Measurements from ENCODE around the gene UVSSA. TPM values are rescaled to one million over a fixed set of nuclear protein-coding genes. Genes with fewer than 3 reads are reported as not detected.
"Not testable (repeated sequence)": the region's sequence is repeated elsewhere in the genome, so short reads cannot be mapped to it uniquely, and the experiment has no call there.

UVSSA gene
- total RNA-seq, 1 donor from 2014 or later: 32.4 TPM

DNA sequence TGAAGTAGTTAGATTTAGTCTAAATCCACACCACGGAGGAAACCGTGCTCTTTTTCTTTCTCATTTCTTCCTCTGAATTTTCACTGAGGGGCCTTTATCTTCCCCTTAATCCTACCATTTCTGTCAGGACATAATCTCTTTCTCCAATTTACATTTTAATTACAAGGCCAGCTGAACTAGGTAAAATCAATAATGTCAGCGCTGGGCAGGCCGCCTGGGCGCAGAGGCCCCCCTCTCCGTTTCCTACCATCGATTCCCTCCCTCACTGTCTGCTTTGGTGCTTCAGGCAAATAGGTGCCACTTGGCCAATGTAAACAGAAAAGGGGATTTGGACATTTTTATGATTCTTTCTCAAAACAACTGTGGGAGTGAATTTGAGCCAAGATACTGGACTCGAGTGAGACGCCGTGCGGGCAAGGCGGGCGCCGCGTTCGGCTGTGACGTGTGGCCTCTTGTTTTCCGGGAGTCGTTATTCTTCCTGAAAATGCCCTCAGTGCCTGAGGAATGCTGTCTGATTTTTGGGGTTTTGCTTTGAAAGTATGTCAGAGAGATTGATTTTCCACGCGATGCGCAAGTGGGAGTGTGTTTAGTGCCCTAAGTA is 22.6 kb downstream of the UVSSA start:
- TF ChIP-seq, protein P1, sequence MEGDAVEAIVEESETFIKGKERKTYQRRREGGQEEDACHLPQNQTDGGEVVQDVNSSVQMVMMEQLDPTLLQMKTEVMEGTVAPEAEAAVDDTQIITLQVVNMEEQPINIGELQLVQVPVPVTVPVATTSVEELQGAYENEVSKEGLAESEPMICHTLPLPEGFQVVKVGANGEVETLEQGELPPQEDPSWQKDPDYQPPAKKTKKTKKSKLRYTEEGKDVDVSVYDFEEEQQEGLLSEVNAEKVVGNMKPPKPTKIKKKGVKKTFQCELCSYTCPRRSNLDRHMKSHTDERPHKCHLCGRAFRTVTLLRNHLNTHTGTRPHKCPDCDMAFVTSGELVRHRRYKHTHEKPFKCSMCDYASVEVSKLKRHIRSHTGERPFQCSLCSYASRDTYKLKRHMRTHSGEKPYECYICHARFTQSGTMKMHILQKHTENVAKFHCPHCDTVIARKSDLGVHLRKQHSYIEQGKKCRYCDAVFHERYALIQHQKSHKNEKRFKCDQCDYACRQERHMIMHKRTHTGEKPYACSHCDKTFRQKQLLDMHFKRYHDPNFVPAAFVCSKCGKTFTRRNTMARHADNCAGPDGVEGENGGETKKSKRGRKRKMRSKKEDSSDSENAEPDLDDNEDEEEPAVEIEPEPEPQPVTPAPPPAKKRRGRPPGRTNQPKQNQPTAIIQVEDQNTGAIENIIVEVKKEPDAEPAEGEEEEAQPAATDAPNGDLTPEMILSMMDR (conservative IDR thresholded peaks at IDR 0.05): no peak
- H3K27me3 Mint-ChIP-seq: no peaks in the 10 kb centered on the region
- H3K4me3 Mint-ChIP-seq: no peak overlapping the region
- peaks cover 21% of the 10 kb centered on the region for H3K36me3 Mint-ChIP-seq
- peaks cover 6% of the 10 kb centered on the region for H3K4me1 Mint-ChIP-seq (ENCODE audit: unreplicated experiment)
- DNase-seq (ENCODE audit: extremely low spot score, unreplicated experiment): no peak
- H3K27ac Mint-ChIP-seq: no peak overlapping the region
- H3K9me3 Mint-ChIP-seq: no peaks in the 10 kb centered on the region

GRCh38 chr4:1370321-1371124 is 23.5 kb downstream of the UVSSA start:
- Mint-ChIP-seq H3K27ac (no peak overlapping the region), H3K9me3 (no peaks in the 10 kb centered on the region), H3K4me1 (ENCODE audit: unreplicated experiment) (peaks cover 6% of the 10 kb centered on the region), H3K36me3 (peaks cover 21% of the 10 kb centered on the region), H3K4me3 (no peak overlapping the region), H3K27me3 (no peaks in the 10 kb centered on the region)
- TF ChIP-seq, protein P1 (conservative IDR thresholded peaks at IDR 0.05): no peak
- no peak for DNase-seq (ENCODE audit: extremely low spot score, unreplicated experiment)

- Mint-ChIP-seq H3K9me3 (no peaks in the 10 kb centered on the region), H3K36me3 (peaks cover 21% of the 10 kb centered on the region), H3K27ac (no peak overlapping the region), H3K4me1 (ENCODE audit: unreplicated experiment) (peaks cover 6% of the 10 kb centered on the region), H3K27me3 (no peaks in the 10 kb centered on the region), H3K4me3 (no peak overlapping the region)
- TF ChIP-seq, protein P1 (conservative IDR thresholded peaks at IDR 0.05): no peak
- no peak for DNase-seq (ENCODE audit: extremely low spot score, unreplicated experiment)
Measured at GRCh38 chr4:1371176-1372165, 24.5 kb downstream of the UVSSA start.

GRCh38 chr4:1372576-1372975 is 25.6 kb downstream of the UVSSA start:
- not testable (repeated sequence) for H3K9me3 Mint-ChIP-seq; H3K4me1 Mint-ChIP-seq (ENCODE audit: unreplicated experiment); H3K4me3 Mint-ChIP-seq; H3K27ac Mint-ChIP-seq; H3K27me3 Mint-ChIP-seq; DNase-seq (ENCODE audit: extremely low spot score, unreplicated experiment)
- H3K36me3 Mint-ChIP-seq: peaks cover 21% of the 10 kb centered on the region

DNA sequence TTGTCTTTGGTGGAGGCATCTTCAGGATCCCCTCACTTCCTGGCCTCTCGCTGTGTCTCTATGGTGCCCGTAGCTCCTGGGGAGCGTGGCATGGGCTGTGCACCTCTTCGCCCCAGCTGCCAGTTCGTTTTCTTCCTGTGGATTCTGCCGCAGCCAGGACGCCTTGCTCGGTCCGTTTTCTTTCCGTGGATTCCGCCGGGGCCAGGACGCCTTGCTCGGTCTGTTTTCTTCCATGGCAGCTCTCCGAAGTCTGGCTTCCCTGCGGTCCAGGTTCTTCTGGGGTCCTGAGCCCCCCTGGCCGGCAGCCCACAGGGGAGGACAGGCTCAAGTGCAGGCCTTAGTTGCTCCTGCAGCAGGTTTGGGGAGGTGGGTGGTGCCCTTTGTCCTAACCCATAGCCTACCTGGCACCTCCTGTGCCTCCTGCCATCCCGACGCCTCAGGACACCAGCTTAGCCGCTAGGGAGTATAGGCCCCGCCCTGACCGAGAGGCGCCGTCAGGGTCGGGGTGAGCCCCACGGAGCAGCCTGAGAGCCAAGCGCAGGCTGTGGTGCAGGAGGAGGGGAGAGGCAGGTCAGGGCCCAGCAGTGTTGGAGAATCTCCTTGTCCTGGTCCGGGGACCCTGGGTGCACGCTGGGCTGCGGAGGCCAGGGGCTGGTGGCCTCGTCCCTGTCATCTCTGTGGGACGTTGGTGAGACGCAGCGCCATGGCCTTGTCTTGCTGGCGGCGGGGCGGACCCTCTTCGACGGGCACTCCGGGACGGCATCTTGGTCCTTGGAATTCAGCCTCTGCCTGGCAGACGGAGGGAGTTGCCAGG is 27.1 kb downstream of the UVSSA start:
- peaks cover 6% of the 10 kb centered on the region for H3K4me1 Mint-ChIP-seq (ENCODE audit: unreplicated experiment)

More for the DNA sequence above, 27.1 kb downstream of the UVSSA start:
- Mint-ChIP-seq H3K36me3 (peaks cover 21% of the 10 kb centered on the region), H3K9me3 (no peaks in the 10 kb centered on the region), H3K27ac (no peak overlapping the region), H3K4me3 (no peak overlapping the region), H3K27me3 (no peaks in the 10 kb centered on the region)
- TF ChIP-seq, protein P1 (conservative IDR thresholded peaks at IDR 0.05): no peak
- DNase-seq (ENCODE audit: extremely low spot score, unreplicated experiment): no peak

Data from type B pancreatic cell (in vitro differentiated cells).